ENCODE measurements around the gene LRRC28.

GRCh38 chr15:99412082-99412481 lies 160.8 kb downstream of the LRRC28 start:
- TF ChIP-seq EZH2 (IDR thresholded peaks at IDR 0.05; ENCODE audit: borderline replicate concordance, insufficient read depth, low read depth, low read length, poor library complexity, severe bottlenecking), result no peak
- TF ChIP-seq, protein P1, sequence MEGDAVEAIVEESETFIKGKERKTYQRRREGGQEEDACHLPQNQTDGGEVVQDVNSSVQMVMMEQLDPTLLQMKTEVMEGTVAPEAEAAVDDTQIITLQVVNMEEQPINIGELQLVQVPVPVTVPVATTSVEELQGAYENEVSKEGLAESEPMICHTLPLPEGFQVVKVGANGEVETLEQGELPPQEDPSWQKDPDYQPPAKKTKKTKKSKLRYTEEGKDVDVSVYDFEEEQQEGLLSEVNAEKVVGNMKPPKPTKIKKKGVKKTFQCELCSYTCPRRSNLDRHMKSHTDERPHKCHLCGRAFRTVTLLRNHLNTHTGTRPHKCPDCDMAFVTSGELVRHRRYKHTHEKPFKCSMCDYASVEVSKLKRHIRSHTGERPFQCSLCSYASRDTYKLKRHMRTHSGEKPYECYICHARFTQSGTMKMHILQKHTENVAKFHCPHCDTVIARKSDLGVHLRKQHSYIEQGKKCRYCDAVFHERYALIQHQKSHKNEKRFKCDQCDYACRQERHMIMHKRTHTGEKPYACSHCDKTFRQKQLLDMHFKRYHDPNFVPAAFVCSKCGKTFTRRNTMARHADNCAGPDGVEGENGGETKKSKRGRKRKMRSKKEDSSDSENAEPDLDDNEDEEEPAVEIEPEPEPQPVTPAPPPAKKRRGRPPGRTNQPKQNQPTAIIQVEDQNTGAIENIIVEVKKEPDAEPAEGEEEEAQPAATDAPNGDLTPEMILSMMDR (IDR thresholded peaks at IDR 0.05), result no peak
